Measurements from ENCODE around the gene ICAM4. TPM values are rescaled to one million over a fixed set of nuclear protein-coding genes. Genes with fewer than 3 reads are reported as not detected.

ICAM4 gene
- total RNA-seq, 1 donor from 2014 or later = 0.13 TPM

DNA sequence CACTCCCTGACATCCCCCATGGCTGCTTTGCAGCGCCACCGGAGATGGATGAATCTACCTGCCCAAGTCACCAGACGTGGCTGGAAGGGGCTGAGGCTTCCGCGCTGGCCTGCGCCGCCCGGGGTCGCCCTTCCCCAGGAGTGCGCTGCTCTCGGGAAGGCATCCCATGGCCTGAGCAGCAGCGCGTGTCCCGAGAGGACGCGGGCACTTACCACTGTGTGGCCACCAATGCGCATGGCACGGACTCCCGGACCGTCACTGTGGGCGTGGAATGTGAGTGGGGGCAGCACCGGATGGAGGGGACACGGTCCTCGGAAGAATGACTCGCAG, 7.6 kb downstream of the ICAM4 start:
- Histone ChIP-seq H3K4me3 (ENCODE audit: low read depth, low read length) (no peak overlapping the region), H3K27me3 (ENCODE audit: control insufficient read depth, insufficient read depth, low read length) (peaks cover 72% of the 10 kb centered on the region), H3K36me3 (ENCODE audit: control insufficient read depth, insufficient read depth, low read length) (no peaks in the 10 kb centered on the region)
- DNase-seq (ENCODE audit: low read depth) = no peak
- peak; percentile 29 for TF ChIP-seq CTCF (IDR thresholded peaks at IDR 0.05; ENCODE audit: insufficient read depth, low read length, poor library complexity, severe bottlenecking)

GRCh38 chr19:10295305-10295846, 8.6 kb downstream of the ICAM4 start:
- H3K36me3 ChIP-seq (ENCODE audit: control insufficient read depth, insufficient read depth, low read length) = no peaks in the 10 kb centered on the region
- H3K27me3 ChIP-seq (ENCODE audit: control insufficient read depth, insufficient read depth, low read length) = peaks cover 66% of the 10 kb centered on the region
- H3K4me3 ChIP-seq (ENCODE audit: low read depth, low read length) = no peak overlapping the region
- no peak for DNase-seq (ENCODE audit: low read depth)
- TF ChIP-seq CTCF (IDR thresholded peaks at IDR 0.05; ENCODE audit: insufficient read depth, low read length, poor library complexity, severe bottlenecking) = no peak

DNA sequence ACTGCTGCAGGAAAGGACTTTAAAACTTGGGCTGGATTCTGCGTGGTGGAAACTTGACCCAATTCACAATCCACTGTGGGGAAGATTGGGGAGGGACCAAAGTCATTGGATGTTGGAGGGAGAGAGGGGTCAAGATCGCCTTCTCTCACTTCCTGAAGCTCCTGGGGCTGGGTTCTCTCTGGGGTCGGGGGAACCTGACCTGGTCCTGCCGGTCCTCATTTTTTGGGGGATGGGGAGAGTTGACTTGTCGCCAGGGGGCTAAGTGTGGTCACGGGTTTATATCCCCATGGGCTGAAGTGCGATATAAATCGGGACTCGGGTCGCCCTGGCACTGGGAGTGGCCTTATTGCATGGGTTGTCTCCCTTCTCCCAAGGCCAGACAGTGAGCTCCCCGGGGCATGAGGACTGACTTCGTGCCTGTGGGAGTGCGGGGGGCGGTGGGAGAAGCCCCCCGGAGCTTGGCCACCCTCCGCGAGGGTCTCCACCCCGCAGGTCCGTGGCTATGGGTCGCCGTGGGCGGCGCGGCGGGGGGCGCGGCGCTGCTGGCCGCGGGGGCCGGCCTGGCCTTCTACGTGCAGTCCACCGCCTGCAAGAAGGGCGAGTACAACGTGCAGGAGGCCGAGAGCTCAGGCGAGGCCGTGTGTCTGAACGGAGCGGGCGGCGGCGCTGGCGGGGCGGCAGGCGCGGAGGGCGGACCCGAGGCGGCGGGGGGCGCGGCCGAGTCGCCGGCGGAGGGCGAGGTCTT, 9.3 kb downstream of the ICAM4 start:
- no peak overlapping the region for H3K4me3 ChIP-seq (ENCODE audit: low read depth, low read length)
- peaks cover 59% of the 10 kb centered on the region for H3K27me3 ChIP-seq (ENCODE audit: control insufficient read depth, insufficient read depth, low read length)
- no peaks in the 10 kb centered on the region for H3K36me3 ChIP-seq (ENCODE audit: control insufficient read depth, insufficient read depth, low read length)
- TF ChIP-seq CTCF (IDR thresholded peaks at IDR 0.05; ENCODE audit: insufficient read depth, low read length, poor library complexity, severe bottlenecking) = no peak
- no peak for DNase-seq (ENCODE audit: low read depth)

GRCh38 chr19:10299545-10300458, 13.0 kb downstream of the ICAM4 start:
- Histone ChIP-seq H3K4me3 (ENCODE audit: low read depth, low read length) (no peak overlapping the region), H3K36me3 (ENCODE audit: control insufficient read depth, insufficient read depth, low read length) (no peaks in the 10 kb centered on the region), H3K27me3 (ENCODE audit: control insufficient read depth, insufficient read depth, low read length) (peaks cover 21% of the 10 kb centered on the region)
- no peak for DNase-seq (ENCODE audit: low read depth)
- no peak for TF ChIP-seq CTCF (IDR thresholded peaks at IDR 0.05; ENCODE audit: insufficient read depth, low read length, poor library complexity, severe bottlenecking)

GRCh38 chr19:10305139-10305806, 18.5 kb downstream of the ICAM4 start:
- no peak for DNase-seq (ENCODE audit: low read depth)
- Histone ChIP-seq H3K27me3 (ENCODE audit: control insufficient read depth, insufficient read depth, low read length) (no peaks in the 10 kb centered on the region), H3K36me3 (ENCODE audit: control insufficient read depth, insufficient read depth, low read length) (no peaks in the 10 kb centered on the region), H3K4me3 (ENCODE audit: low read depth, low read length) (no peak overlapping the region)
- no peak for TF ChIP-seq CTCF (IDR thresholded peaks at IDR 0.05; ENCODE audit: insufficient read depth, low read length, poor library complexity, severe bottlenecking)
